ENCODE measurements around the gene CYP27B1. TPM values are rescaled to one million over a fixed set of nuclear protein-coding genes. Genes with fewer than 3 reads are reported as not detected.

The CYP27B1 gene
- total and polyA plus RNA-seq, 10 of the 15 experiments (the other 5 are each of a cell fraction or from before 2014, with no cell fraction given), result 0.10 to 2.7 (median 1.1) TPM

DNA sequence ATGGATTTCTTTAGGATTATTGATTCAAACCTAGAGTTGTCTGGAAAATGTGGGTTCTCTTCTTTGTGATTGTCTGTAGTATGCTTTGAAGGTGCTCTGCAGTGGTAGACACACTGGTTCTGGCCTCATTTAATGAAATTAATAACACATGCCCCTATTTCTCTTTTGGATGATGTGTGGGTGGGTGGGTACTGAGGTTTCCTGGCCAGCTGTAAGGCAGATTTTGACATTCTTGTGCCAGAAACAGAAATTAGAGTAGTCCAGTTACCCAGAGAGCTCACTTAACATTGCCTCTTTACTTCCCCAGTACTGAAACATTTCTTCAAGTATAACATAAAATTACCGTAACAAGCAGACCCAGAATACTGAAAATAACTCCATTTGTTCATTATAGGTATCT is 30.1 kb upstream of the CYP27B1 start:
- ChIA-PET POLR2A (interaction anchor here (1.1 to 1.2 kb wide), 2 partner anchors 14 to 40 kb away, joined by 3 read pairs; no protein-coding TSS in a partner anchor), RAD21 (ENCODE audit: unreplicated experiment) (no interaction called here), CTCF (interaction anchor here (0.5 to 9.5 kb wide), 4 partner anchors 11 to 107 kb away, joined by 3 to 87 read pairs (median 5); no protein-coding TSS in a partner anchor), SMC1A (ENCODE audit: uncharacterized antibody, unreplicated experiment) (interaction anchor here (1.1 to 1.7 kb wide), 2 partner anchors 10 to 212 kb away, joined by 3 to 7 read pairs; no protein-coding TSS in a partner anchor)
- no peak for ATAC-seq
- no peaks in the 10 kb centered on the region for H3K27me3 ChIP-seq (replicated peaks in 1 of 2; ENCODE audit: control insufficient read depth in 2 of 2, insufficient read depth in 2 of 2, low read length in 1 of 2)
- H3K9me3 ChIP-seq (replicated peaks; ENCODE audit: control insufficient read depth, insufficient read depth, low read length), result no peaks in the 10 kb centered on the region
- WGBS (ENCODE audit: insufficient coverage, insufficient replicate concordance, low lambda C conversion rate, missing lambda C conversion rate), result 100% methylated on average over 1 of the region's 1 CpG
- no peak overlapping the region for H3K4me3 ChIP-seq
- in situ Hi-C loops (cut with MboI), result no loop called here
- TF ChIP-seq ZBTB4 (CRISPR knock-in tag; IDR thresholded peaks at IDR 0.05) (no peak), GATAD2B (conservative IDR thresholded peaks at IDR 0.05; ENCODE audit: low read depth) (no peak), FOS (IDR thresholded peaks at IDR 0.05; ENCODE audit: borderline replicate concordance, extremely low read depth, insufficient read length) (no peak), CREB1 (IDR thresholded peaks at IDR 0.05; ENCODE audit: low read depth) (no peak), NRF1 (conservative IDR thresholded peaks at IDR 0.05; ENCODE audit: low read depth, low read length) (no peak), NR2C1 (IDR thresholded peaks at IDR 0.05) (no peak), EZH2 (IDR thresholded peaks at IDR 0.05; ENCODE audit: borderline replicate concordance, control insufficient read depth, low read depth, low read length) (no peak), HDGF (IDR thresholded peaks at IDR 0.05) (no peak), WRNIP1 (IDR thresholded peaks at IDR 0.05; ENCODE audit: borderline replicate concordance, low read depth, low read length) (no peak)
- TF ChIP-seq, protein P1, sequence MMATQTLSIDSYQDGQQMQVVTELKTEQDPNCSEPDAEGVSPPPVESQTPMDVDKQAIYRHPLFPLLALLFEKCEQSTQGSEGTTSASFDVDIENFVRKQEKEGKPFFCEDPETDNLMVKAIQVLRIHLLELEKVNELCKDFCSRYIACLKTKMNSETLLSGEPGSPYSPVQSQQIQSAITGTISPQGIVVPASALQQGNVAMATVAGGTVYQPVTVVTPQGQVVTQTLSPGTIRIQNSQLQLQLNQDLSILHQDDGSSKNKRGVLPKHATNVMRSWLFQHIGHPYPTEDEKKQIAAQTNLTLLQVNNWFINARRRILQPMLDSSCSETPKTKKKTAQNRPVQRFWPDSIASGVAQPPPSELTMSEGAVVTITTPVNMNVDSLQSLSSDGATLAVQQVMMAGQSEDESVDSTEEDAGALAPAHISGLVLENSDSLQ (IDR thresholded peaks at IDR 0.05), result no peak
- TF ChIP-seq, protein P2, sequence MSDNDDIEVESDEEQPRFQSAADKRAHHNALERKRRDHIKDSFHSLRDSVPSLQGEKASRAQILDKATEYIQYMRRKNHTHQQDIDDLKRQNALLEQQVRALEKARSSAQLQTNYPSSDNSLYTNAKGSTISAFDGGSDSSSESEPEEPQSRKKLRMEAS (IDR thresholded peaks at IDR 0.05; ENCODE audit: low read depth, low read length), result no peak
- no peaks in the 10 kb centered on the region for H4K20me1 ChIP-seq (ENCODE audit: control insufficient read depth, insufficient read depth)
- no peak overlapping the region for H3K27ac ChIP-seq (ENCODE audit: control insufficient read depth, insufficient read depth)
- peaks cover 7 to 28% of the 10 kb centered on the region in 2 experiments for H3K36me3 ChIP-seq (ENCODE audit: control insufficient read depth in 2 of 2, insufficient read depth in 2 of 2, low read length in 1 of 2)
- H3K4me2 ChIP-seq (ENCODE audit: control insufficient read depth, insufficient read depth), result no peak overlapping the region
- H3K79me2 ChIP-seq (ENCODE audit: control insufficient read depth, insufficient read depth, low read length), result no peaks in the 10 kb centered on the region
- no peak for DNase-seq (ENCODE audit: low read depth, low spot score)
- no TSS peak for BruUV-seq (replicated peaks)
- FAIRE-seq, result no peak
- no peaks in the 10 kb centered on the region for H3K4me1 ChIP-seq (ENCODE audit: control insufficient read depth, insufficient read depth, low read length)
- H2AFZ ChIP-seq (ENCODE audit: control insufficient read depth, low read depth, low read length), result no peak overlapping the region
- no peak overlapping the region for H3K9ac ChIP-seq (ENCODE audit: control insufficient read depth, insufficient read depth, low read length)
- intact Hi-C loops (cut with micrococcal nuclease; ENCODE audit: unreplicated experiment), result no loop called here

Measured in GM12878 (cell line).